ENCODE measurements around the gene GALT. TPM values are rescaled to one million over a fixed set of nuclear protein-coding genes. Genes with fewer than 3 reads are reported as not detected.
A peak's percentile ranks its signal among the peaks of the same experiment; 100 is the strongest.

Gene GALT
- total RNA-seq, 1 donor from 2014 or later: 11.3 TPM

- FAIRE-seq (no peak), DNase-seq (ENCODE audit: low read depth) (no peak)
- Histone ChIP-seq H3K4me3 (ENCODE audit: low read depth, low read length) (no peak overlapping the region), H3K27me3 (ENCODE audit: control insufficient read depth, insufficient read depth, low read length) (peaks cover 46% of the 10 kb centered on the region), H3K36me3 (ENCODE audit: control insufficient read depth, insufficient read depth, low read length) (no peaks in the 10 kb centered on the region)
- TF ChIP-seq CTCF (IDR thresholded peaks at IDR 0.05; ENCODE audit: insufficient read depth, low read length, severe bottlenecking): no peak
Observed at GRCh38 chr9:34623374-34624235, 22.9 kb upstream of the GALT start.

- no peak for DNase-seq (ENCODE audit: low read depth)
- FAIRE-seq: no peak
- no peaks in the 10 kb centered on the region for H3K36me3 ChIP-seq (ENCODE audit: control insufficient read depth, insufficient read depth, low read length)
- no peak for TF ChIP-seq CTCF (IDR thresholded peaks at IDR 0.05; ENCODE audit: insufficient read depth, low read length, severe bottlenecking)
- H3K27me3 ChIP-seq (ENCODE audit: control insufficient read depth, insufficient read depth, low read length): peaks cover 52% of the 10 kb centered on the region
- no peak overlapping the region for H3K4me3 ChIP-seq (ENCODE audit: low read depth, low read length)
Observed at GRCh38 chr9:34624475-34625185, 21.8 kb upstream of the GALT start.

GRCh38 chr9:34625186-34625486, 21.3 kb upstream of the GALT start:
- no peak for DNase-seq (ENCODE audit: low read depth)
- Histone ChIP-seq H3K36me3 (ENCODE audit: control insufficient read depth, insufficient read depth, low read length) (no peaks in the 10 kb centered on the region), H3K4me3 (ENCODE audit: low read depth, low read length) (no peak overlapping the region), H3K27me3 (ENCODE audit: control insufficient read depth, insufficient read depth, low read length) (peaks cover 53% of the 10 kb centered on the region)
- FAIRE-seq: no peak
- TF ChIP-seq CTCF (IDR thresholded peaks at IDR 0.05; ENCODE audit: insufficient read depth, low read length, severe bottlenecking): no peak

- FAIRE-seq (no peak), DNase-seq (ENCODE audit: low read depth) (no peak)
- Histone ChIP-seq H3K27me3 (ENCODE audit: control insufficient read depth, insufficient read depth, low read length) (peaks cover 55% of the 10 kb centered on the region), H3K36me3 (ENCODE audit: control insufficient read depth, insufficient read depth, low read length) (no peaks in the 10 kb centered on the region), H3K4me3 (ENCODE audit: low read depth, low read length) (no peak overlapping the region)
- no peak for TF ChIP-seq CTCF (IDR thresholded peaks at IDR 0.05; ENCODE audit: insufficient read depth, low read length, severe bottlenecking)
Observed at GRCh38 chr9:34627716-34628655, 18.5 kb upstream of the GALT start.

GRCh38 chr9:34628656-34629490, 17.6 kb upstream of the GALT start, which contains the start of gene ARID3C:
Gene ARID3C (minus strand): TSS chr9:34629066. CDS start chr9:34628014, 1,052 bp downstream.
- Histone ChIP-seq H3K27me3 (ENCODE audit: control insufficient read depth, insufficient read depth, low read length) (peaks cover 50% of the 10 kb centered on the region), H3K36me3 (ENCODE audit: control insufficient read depth, insufficient read depth, low read length) (no peaks in the 10 kb centered on the region), H3K4me3 (ENCODE audit: low read depth, low read length) (peak within 1 kb of the TSS; percentile 22)
- no peak for TF ChIP-seq CTCF (IDR thresholded peaks at IDR 0.05; ENCODE audit: insufficient read depth, low read length, severe bottlenecking)
- DNase-seq (ENCODE audit: low read depth): no peak
- FAIRE-seq: no peak
